GM19452 (cell line): ENCODE results near the gene DGKZ.

Source experiments
- ATAC-seq: cut with Tn5 transposase; IDR thresholded peaks from one replicate; pipeline ENCODE4 v1.9.1; 2021; ENCODE audit not compliant: unreplicated experiment

Gene DGKZ

GRCh38 chr11:46327829-46328228 lies 19.4 kb upstream of the DGKZ start:
- ATAC-seq: no peak

DNA sequence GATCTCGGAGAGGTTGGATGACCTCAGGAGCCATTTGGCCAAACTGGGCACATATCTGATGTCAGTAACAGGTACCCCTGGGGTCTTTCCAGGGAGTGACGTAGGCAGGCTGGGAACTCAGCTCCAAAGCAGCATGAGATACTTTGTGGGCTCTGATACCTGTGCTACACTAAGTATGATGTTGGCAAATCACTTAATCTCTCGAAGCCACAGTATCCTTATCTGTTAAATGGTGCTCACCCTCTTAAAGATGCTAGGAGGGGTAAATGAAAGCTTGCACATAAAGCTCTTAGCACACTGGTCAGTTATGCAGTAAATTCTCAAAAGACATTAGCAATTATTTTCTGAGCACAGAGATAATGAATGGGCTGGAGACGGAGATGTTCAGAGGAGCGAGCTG lies 17.1 kb upstream of the DGKZ start:
- no peak for ATAC-seq

- ATAC-seq: no peak
Observed at GRCh38 chr11:46330563-46331281, 16.5 kb upstream of the DGKZ start.

DNA sequence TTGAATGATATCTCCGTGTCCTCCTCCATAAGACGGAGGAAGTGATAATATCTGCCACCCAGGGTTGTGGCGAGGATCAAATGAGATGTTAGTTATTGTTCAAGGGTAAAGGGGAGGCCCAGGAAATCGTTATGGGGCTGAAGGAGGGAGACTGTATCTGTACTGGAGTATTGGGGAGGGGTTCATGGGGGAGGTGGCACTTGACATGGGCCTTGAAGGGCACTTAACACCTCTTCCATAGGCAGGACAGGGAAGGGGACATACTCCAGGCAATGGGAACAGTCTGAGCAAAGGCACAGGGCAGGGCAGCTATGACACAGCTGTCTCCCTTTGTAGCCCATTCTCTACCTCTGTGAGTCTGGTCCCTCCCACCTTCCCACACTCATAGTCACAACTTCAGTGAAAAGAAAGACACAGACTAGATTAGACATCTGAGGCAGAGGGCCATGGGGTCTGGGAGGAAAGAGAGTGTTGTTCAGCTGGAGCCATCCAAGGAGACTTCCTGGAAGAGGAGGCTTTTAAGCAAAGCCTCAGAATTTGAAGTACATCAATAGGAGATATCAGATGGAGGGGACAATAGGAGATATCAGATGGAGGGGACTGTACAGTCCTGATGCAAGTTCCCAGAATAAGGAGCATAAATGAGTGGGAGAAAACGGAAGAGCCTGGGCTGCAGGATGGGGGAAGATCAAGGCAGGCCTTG lies 15.8 kb upstream of the DGKZ start:
- no peak for ATAC-seq

DNA sequence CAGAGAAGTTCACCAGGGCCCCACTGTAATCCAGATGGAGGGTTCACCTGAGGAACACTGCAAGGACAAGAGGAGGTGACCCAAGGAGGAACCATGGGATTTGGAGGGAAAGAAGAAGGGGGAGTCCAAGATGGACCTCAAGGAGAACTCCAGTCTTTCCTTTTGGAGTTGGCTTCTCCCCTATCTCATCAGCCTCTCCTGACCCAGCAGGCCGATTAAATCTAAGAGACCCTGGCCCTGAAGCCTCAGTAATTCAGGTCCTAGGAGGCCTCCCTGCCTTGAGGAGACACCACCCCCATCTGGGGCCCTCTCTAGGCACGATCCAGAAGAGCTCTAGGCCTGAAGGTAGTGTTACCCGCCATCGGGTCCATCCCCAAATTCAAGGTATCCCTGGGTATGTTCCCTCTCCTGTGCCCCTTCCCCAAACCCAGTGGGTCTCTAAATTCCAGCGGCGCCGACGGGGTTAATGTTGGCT lies 15.1 kb upstream of the DGKZ start:
- no peak for ATAC-seq

DNA sequence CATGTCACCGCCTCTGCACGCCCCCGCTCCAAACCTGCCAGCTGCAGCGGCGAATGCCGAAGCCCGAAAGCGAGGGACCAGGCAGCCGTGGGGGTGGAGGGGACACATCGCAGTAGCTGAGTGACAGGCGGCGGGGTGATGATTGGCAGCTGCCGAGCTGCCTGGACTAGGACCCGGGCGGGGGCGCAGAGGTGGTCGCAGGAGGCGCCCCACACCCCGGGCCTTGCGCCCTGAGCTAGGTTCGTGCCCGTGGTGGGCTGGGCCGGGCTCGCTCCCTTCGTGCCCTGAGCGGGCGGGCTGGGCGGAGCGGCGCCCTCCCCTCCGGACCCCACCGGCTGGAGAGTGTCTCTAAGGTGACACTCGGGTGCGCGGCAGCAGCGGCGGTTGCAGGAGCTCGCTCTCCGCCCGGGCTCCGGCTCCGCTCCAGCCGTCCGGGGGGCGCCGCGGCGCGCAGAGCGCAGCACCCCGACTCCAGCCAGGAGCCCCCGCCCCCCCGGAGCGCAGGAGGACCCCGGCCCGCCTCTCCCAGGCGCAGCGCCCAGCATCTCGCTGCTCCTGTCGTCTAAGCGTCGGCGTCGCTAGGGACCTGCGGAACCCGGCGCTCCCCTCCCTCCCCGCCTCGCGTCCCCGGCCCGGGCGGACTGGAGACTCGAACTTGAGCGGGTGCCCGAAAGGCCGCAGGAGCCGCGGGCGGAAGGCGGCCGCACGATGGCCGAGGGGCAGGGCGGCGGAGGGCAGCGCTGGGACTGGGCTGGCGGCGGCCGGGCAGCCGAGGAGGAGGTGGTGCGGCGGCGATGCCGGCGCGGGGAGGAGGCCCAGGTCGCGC lies 14.5 kb upstream of the DGKZ start:
- no peak for ATAC-seq

DNA sequence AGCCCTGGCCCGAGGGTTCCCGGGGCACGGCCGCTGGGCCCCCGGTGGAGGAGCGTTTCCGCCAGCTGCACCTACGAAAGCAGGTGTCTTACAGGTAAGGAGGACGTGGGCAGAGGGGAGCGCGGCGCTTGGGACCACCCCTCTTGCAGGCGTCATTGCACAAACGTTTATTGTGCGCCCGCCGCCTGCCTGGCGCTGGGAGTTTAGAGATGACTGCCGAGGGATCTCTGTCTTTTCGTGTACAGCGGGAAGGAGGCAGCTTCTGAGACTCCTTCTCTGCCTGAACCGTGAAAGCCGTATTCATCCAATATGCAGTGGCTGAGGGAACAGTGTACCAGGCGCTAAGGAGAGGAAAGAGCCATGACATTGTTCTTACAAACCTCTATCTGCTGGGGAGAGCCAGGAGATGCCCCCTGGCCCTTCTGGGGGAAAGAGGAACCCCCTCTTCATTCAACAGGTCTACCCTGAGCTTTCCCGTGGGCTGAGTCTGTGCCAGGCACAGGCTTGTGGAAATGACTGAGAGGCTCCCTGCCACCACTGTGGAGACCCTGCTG lies 13.8 kb upstream of the DGKZ start:
- ATAC-seq: no peak

DNA sequence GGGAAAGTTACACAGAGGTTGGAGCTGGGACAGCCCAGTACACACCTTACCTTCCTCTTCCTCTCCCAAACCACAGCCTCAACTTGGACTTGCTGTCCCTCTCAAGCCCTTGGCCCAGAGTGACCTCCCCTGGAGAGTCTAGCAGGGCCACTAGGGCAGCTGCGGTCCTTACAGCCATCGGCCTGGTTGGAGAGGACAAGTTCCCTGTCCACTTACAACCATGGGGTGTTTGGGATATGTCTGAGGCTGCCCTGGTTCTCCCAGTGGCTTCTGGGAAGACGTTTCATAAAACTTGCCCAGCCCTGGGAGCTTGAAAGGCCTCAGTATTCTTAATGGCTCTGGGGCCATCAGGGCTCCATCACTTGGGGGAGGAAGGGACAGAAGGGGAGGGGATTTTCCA lies 13.1 kb upstream of the DGKZ start:
- no peak for ATAC-seq

GRCh38 chr11:46335271-46335670 lies 12.0 kb upstream of the DGKZ start:
- ATAC-seq: no peak

GRCh38 chr11:46335890-46336562 lies 11.2 kb upstream of the DGKZ start:
- ATAC-seq: no peak

GRCh38 chr11:46336563-46337180 lies 10.6 kb upstream of the DGKZ start:
- no peak for ATAC-seq

- no peak for ATAC-seq
Observed at GRCh38 chr11:46337626-46338345, 9.5 kb upstream of the DGKZ start.

- no peak for ATAC-seq
Observed at GRCh38 chr11:46338636-46338987, 8.7 kb upstream of the DGKZ start.

DNA sequence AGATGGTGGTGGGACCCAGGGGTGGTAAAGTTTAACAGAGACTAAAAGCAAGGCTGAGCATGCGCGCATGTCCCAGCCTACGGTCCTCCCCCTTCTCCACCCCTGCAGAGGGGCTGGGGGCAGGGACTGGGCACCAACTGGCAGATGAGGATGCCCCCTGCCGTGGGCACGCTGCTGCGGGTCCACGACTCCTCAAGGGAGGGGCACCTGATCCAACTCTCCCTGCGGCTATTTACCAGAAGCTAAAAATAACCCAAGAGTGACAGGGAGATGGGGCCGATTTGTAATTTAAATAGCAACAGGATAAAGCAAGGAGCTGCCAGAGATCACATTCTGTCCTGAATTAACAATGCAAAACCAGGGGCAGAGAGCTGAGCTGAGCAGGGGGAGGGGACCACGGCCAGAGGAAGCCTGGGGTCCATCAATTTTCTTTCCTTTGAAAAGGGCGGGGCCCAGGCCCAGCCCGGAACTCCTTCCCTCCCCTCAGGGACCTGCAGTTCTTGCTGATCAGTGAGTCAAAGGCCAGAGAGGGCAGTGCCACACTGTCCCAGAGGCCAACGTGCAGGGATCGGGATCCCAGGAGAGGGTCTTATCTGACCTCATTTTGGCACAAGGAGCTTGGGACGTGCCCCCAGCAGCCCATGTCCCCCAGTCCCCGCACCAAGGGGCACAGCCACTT lies 8.1 kb upstream of the DGKZ start:
- ATAC-seq: no peak

DNA sequence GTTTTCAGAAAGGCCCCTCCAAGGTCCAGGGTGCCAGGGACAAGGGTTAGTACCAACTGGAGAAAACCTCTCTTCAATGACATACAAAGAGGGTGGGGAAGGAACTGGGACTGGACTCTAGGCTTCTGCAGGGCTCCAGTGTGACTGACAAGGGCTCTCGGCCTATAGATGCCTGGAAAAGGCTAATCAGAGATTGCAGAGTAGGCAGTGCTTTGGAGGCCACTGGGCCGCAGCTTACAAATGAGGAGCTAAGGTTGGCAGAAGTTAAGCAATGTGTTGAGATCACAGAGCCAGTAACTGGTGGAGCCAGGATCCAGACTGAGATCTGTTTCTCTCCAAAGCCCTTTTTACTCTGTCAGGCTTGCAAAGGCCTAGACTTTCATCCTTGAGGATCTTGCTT lies 7.4 kb upstream of the DGKZ start:
- no peak for ATAC-seq

DNA sequence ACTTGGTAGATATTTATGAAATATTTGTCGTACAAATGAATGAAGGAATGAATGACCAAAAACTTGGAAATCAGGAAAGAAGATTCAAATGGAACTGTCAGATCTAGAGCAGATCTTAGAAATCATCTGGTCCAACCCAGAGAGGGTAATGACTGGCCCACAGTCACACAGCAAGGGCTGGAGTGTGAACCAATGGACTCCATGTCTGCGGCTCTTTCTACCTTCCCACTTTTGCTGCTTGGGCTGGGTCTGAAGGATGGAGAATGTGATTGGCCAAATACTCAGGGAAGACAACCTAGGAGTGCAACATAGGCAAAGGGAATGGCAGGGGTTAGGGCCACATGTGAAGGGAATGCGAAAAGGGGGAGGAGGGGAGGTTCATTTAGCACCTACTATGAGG lies 5.8 kb upstream of the DGKZ start:
- ATAC-seq: no peak

GRCh38 chr11:46342239-46342638 lies 5.0 kb upstream of the DGKZ start:
- no peak for ATAC-seq

DNA sequence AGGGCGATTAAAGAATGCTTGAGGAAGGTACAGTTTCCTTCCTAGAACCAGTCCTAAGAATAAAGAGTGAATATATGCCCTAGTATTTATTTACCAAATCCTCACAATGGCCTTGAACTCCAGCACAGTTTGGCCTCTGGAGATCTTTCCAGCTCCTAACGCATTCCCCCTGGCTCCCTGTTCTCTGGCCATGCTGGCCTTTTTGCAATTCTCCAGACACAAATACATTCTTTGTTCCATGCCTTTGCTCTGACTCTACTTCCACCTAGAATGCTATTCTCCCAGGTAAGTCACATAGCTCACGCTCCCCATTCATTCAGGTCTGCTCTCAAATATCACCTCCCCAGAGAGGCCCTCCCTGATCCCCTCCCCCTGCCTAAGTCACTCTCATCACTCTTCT lies 3.7 kb upstream of the DGKZ start:
- ATAC-seq: no peak

GRCh38 chr11:46345131-46345597 lies 2.1 kb upstream of the DGKZ start:
- no peak for ATAC-seq
